ENCODE results near the gene MCU. TPM values are rescaled to one million over a fixed set of nuclear protein-coding genes. Genes with fewer than 3 reads are reported as not detected.

The MCU gene
- total RNA-seq, 1 donor from 2014 or later = 31.8 TPM

- peaks cover 9% of the 10 kb centered on the region for H3K4me1 Mint-ChIP-seq (ENCODE audit: low read depth, unreplicated experiment)
- H3K27ac Mint-ChIP-seq (ENCODE audit: unreplicated experiment) = peak overlapping the region; percentile 88
- peaks cover 7% of the 10 kb centered on the region for H3K4me1 ChIP-seq (ENCODE audit: insufficient read depth, low read length)
- H3K27ac ChIP-seq (ENCODE audit: low read depth, low read length) = peak overlapping the region; percentile 50
- no peak overlapping the region for H2AFZ ChIP-seq (ENCODE audit: low read depth, low read length)
- DNase-seq (ENCODE audit: low read depth) (peak; percentile 39), FAIRE-seq (no peak)
- no peaks in the 10 kb centered on the region for H3K36me3 ChIP-seq (ENCODE audit: insufficient read depth, low read length)
- no peak overlapping the region for H3K4me3 Mint-ChIP-seq (ENCODE audit: unreplicated experiment)
- H3K9me3 ChIP-seq (ENCODE audit: insufficient read depth, low read depth, low read length) = no peaks in the 10 kb centered on the region
- TF ChIP-seq CTCF (IDR thresholded peaks at IDR 0.05; ENCODE audit: insufficient read depth, low read depth, low read length) (no peak), EZH2 (IDR thresholded peaks at IDR 0.05; ENCODE audit: insufficient read depth, low read length) (no peak)
- peaks cover 3% of the 10 kb centered on the region for H3K9me3 Mint-ChIP-seq (ENCODE audit: unreplicated experiment)
- H4K20me1 ChIP-seq (ENCODE audit: insufficient read depth, low read length) = no peaks in the 10 kb centered on the region
- no peaks in the 10 kb centered on the region for H3K27me3 Mint-ChIP-seq (ENCODE audit: low read depth, unreplicated experiment)
- H3K27me3 ChIP-seq (ENCODE audit: insufficient read depth, low read length) = no peaks in the 10 kb centered on the region
- peak overlapping the region; percentile 20 for H3K4me3 ChIP-seq (ENCODE audit: insufficient read depth, low read depth, low read length)
- peaks cover 8% of the 10 kb centered on the region for H3K79me2 ChIP-seq (ENCODE audit: insufficient read depth, low read length)
- H3K36me3 Mint-ChIP-seq (ENCODE audit: low read depth, unreplicated experiment) = no peaks in the 10 kb centered on the region
- peak overlapping the region; percentile 77 for H3K4me2 ChIP-seq (ENCODE audit: low read length)
- peak overlapping the region; percentile 62 for H3K9ac ChIP-seq (ENCODE audit: low read length)
Measured at GRCh38 chr10:72802332-72802731, 110.4 kb downstream of the MCU start.

GRCh38 chr10:72802763-72803505 lies 111.0 kb downstream of the MCU start:
- Histone ChIP-seq H3K4me1 (ENCODE audit: insufficient read depth, low read length) (peaks cover 7% of the 10 kb centered on the region), H3K9me3 (ENCODE audit: insufficient read depth, low read depth, low read length) (no peaks in the 10 kb centered on the region), H3K27ac (ENCODE audit: low read depth, low read length) (peak overlapping the region; percentile 50), H3K4me2 (ENCODE audit: low read length) (peak overlapping the region; percentile 77), H2AFZ (ENCODE audit: low read depth, low read length) (no peak overlapping the region), H4K20me1 (ENCODE audit: insufficient read depth, low read length) (no peaks in the 10 kb centered on the region), H3K79me2 (ENCODE audit: insufficient read depth, low read length) (peaks cover 8% of the 10 kb centered on the region), H3K27me3 (ENCODE audit: insufficient read depth, low read length) (no peaks in the 10 kb centered on the region), H3K4me3 (ENCODE audit: insufficient read depth, low read depth, low read length) (peak overlapping the region; percentile 20), H3K36me3 (ENCODE audit: insufficient read depth, low read length) (no peaks in the 10 kb centered on the region), H3K9ac (ENCODE audit: low read length) (peak overlapping the region; percentile 62)
- no peak for TF ChIP-seq CTCF (IDR thresholded peaks at IDR 0.05; ENCODE audit: insufficient read depth, low read depth, low read length)
- TF ChIP-seq EZH2 (IDR thresholded peaks at IDR 0.05; ENCODE audit: insufficient read depth, low read length) = no peak
- H3K27me3 Mint-ChIP-seq (ENCODE audit: low read depth, unreplicated experiment) = no peaks in the 10 kb centered on the region
- H3K4me3 Mint-ChIP-seq (ENCODE audit: unreplicated experiment) = peak overlapping the region; percentile 58
- H3K4me1 Mint-ChIP-seq (ENCODE audit: low read depth, unreplicated experiment) = peaks cover 9% of the 10 kb centered on the region
- FAIRE-seq (peak; percentile 90), DNase-seq (ENCODE audit: low read depth) (peak; percentile 76)
- H3K36me3 Mint-ChIP-seq (ENCODE audit: low read depth, unreplicated experiment) = no peaks in the 10 kb centered on the region
- peaks cover 3% of the 10 kb centered on the region for H3K9me3 Mint-ChIP-seq (ENCODE audit: unreplicated experiment)
- peak overlapping the region; percentile 88 for H3K27ac Mint-ChIP-seq (ENCODE audit: unreplicated experiment)

- no peak overlapping the region for H3K27ac Mint-ChIP-seq (ENCODE audit: unreplicated experiment)
- no peak overlapping the region for H3K4me3 Mint-ChIP-seq (ENCODE audit: unreplicated experiment)
- no peaks in the 10 kb centered on the region for H3K9me3 ChIP-seq (ENCODE audit: insufficient read depth, low read depth, low read length)
- peaks cover 3% of the 10 kb centered on the region for H4K20me1 ChIP-seq (ENCODE audit: insufficient read depth, low read length)
- no peaks in the 10 kb centered on the region for H3K27me3 ChIP-seq (ENCODE audit: insufficient read depth, low read length)
- no peak for FAIRE-seq
- peaks cover 28% of the 10 kb centered on the region for H3K4me1 Mint-ChIP-seq (ENCODE audit: low read depth, unreplicated experiment)
- no peak overlapping the region for H3K4me3 ChIP-seq (ENCODE audit: insufficient read depth, low read depth, low read length)
- H3K27me3 Mint-ChIP-seq (ENCODE audit: low read depth, unreplicated experiment) = no peaks in the 10 kb centered on the region
- peaks cover 6% of the 10 kb centered on the region for H3K79me2 ChIP-seq (ENCODE audit: insufficient read depth, low read length)
- peaks cover 5% of the 10 kb centered on the region for H3K9me3 Mint-ChIP-seq (ENCODE audit: unreplicated experiment)
- no peaks in the 10 kb centered on the region for H3K36me3 ChIP-seq (ENCODE audit: insufficient read depth, low read length)
- H3K4me2 ChIP-seq (ENCODE audit: low read length) = no peak overlapping the region
- no peak overlapping the region for H3K9ac ChIP-seq (ENCODE audit: low read length)
- no peak overlapping the region for H2AFZ ChIP-seq (ENCODE audit: low read depth, low read length)
- H3K27ac ChIP-seq (ENCODE audit: low read depth, low read length) = no peak overlapping the region
- peaks cover 14% of the 10 kb centered on the region for H3K4me1 ChIP-seq (ENCODE audit: insufficient read depth, low read length)
- TF ChIP-seq EZH2 (IDR thresholded peaks at IDR 0.05; ENCODE audit: insufficient read depth, low read length) (no peak), CTCF (IDR thresholded peaks at IDR 0.05; ENCODE audit: insufficient read depth, low read depth, low read length) (no peak)
- no peak for DNase-seq (ENCODE audit: low read depth)
- peaks cover 6% of the 10 kb centered on the region for H3K36me3 Mint-ChIP-seq (ENCODE audit: low read depth, unreplicated experiment)
Measured at GRCh38 chr10:72808001-72808400, 116.1 kb downstream of the MCU start.
